ENCODE measurements around the gene TSKU.

GRCh38 chr11:76747153-76747914, 35.8 kb upstream of the TSKU start:
- TF ChIP-seq EZH2 (IDR thresholded peaks at IDR 0.05; ENCODE audit: borderline replicate concordance, low read length): no peak
- TF ChIP-seq CTCF (conservative IDR thresholded peaks at IDR 0.05 in 1 of 2, IDR thresholded peaks at IDR 0.05 in 1 of 2; ENCODE audit: extremely low read depth in 1 of 2, insufficient read depth in 1 of 2, low read depth in 1 of 2, low read length in 2 of 2): no peak
